CD4-positive, alpha-beta T cell treated with Interleukin-15 for 4 hours (primary cell): ENCODE data around the gene KCP.
A peak's percentile ranks its signal among the peaks of the same experiment; 100 is the strongest.

Source experiments
- DNase-seq: peaks from one replicate; pipeline ENCODE4 v3.0.0-alpha.2; 2020; ENCODE audit warnings: low spot score

KCP gene

GRCh38 chr7:128840326-128841170 is 70.0 kb downstream of the KCP start:
- no peak for DNase-seq

GRCh38 chr7:128839751-128840177 is 70.7 kb downstream of the KCP start:
- DNase-seq: no peak

- no peak for DNase-seq
Measured at GRCh38 chr7:128838981-128839731, 71.4 kb downstream of the KCP start.

DNA sequence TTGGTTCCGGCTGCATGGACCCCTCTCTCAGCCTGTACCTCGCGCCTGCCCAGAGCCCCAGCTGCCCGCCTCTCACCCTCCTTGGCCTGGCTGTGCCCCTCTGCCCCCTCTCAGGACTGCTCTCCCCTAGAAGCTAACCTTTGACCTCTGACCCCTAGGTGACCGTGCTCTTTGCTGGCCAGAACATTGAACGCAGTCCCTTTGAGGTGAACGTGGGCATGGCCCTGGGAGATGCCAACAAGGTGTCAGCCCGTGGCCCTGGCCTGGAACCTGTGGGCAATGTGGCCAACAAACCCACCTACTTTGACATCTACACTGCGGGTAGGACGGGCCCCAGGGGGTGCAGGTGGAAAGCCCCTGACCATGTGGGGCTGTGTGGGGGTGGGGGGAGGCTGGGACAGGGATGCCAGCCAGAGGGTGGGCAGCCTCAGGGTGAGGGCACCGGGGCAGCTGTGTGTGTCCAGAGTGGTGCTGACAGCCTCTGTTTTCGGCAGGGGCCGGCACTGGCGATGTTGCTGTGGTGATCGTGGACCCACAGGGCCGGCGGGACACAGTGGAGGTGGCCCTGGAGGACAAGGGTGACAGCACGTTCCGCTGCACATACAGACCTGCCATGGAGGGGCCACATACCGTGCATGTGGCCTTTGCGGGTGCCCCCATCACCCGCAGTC is 72.3 kb downstream of the KCP start:
- DNase-seq: no peak

DNA sequence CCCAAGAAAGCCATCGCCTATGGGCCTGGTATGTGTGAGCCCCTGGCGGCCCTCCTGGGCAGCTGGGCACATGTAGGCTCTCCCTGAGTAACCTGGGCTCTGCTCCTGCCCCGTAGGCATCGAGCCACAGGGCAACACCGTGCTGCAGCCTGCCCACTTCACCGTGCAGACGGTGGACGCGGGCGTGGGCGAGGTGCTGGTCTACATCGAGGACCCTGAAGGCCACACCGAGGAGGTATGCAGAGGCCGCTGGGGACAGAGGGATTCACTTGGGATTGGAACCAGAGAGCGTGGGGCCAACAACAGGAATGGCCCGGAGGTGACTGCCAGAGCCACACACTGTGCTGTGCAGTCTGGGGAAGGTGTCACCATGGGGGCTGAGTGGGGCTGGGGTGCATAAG is 73.0 kb downstream of the KCP start:
- no peak for DNase-seq

- DNase-seq: no peak
Measured at GRCh38 chr7:128836729-128837348, 73.7 kb downstream of the KCP start.

- DNase-seq: no peak
Measured at GRCh38 chr7:128835790-128836641, 74.5 kb downstream of the KCP start.

DNA sequence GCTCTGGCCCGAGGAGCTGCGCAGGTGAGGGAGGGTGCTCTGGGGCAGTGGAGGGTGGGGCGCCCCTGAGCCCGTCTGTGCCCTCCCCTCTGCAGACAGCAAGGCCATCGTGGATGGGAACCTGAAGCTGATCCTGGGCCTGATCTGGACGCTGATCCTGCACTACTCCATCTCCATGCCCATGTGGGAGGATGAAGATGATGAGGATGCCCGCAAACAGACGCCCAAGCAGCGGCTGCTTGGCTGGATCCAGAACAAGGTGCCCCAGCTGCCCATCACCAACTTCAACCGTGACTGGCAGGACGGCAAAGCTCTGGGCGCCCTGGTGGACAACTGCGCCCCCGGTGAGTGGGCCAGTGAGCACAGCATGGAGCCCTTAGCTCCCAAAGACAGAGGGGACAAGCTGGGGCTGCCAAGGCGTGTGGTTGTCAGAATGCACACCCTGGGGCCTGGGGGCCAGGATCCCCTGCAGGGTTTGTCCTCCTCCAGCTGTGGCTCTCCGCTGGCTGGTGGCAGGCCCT is 75.2 kb downstream of the KCP start:
- DNase-seq: no peak

DNA sequence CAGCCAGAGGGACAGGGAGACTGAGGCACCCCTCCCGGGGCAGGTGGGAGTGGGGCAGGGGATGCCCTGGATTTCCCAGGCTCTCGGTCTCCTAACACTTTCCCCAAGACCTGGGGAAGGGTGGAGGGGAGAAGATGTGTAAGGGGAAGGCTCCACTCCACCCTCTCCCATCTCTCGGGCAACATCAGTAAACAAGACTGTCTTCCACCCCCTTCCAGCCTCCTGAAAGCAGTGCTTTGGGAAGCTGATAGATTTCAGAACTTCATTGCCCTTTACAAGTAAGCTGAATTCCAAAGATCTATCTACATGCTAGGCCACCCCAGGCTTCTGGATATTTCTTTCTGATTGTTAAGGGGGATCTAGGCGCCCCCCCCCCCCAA is 76.6 kb downstream of the KCP start:
- DNase-seq: no peak

- DNase-seq: no peak
Measured at GRCh38 chr7:128833148-128833945, 77.2 kb downstream of the KCP start.

GRCh38 chr7:128832880-128833147 is 77.7 kb downstream of the KCP start:
- no peak for DNase-seq

- DNase-seq: no peak
Measured at GRCh38 chr7:128831994-128832879, 78.3 kb downstream of the KCP start.

DNA sequence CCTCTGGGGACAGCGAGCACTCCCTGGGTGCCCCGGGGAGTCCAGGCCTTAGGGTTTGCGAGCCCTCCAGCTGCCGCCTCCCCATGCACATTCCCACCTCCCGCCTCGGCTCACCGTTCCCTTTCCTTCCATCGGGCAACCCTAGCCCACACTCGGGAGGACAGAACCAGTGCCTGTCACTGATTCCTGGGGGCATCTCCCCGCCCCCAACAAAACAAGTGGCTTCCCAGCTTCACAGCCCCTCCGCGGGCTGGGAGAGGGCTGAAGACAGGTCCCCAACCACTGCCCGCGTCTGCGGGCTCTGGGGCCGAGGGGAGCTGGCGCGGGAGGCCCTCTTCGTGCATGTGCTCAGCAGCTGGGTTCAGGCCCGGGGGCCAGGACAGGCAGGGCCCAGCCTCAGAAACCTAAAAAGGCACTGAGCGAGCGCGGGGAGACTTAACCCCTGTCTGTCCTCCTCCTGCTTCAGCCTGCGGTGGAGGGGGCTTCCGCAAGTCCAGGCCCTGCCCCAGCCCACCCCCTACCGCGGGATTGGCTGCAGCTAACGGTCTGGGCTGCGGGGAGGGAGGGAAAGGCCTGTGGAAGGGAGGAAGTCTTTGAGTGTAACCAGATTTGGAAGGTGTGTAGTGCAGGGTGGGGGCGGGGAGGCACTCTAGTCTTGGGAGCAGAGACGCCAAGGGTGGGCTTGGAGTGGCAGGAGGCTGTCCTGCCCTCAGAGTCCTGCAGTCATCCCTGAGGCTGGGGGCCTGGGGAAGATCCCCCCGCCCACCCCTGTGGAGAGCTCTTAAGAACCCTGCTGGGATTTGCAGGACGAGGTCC is 79.1 kb downstream of the KCP start:
- no peak for DNase-seq

DNA sequence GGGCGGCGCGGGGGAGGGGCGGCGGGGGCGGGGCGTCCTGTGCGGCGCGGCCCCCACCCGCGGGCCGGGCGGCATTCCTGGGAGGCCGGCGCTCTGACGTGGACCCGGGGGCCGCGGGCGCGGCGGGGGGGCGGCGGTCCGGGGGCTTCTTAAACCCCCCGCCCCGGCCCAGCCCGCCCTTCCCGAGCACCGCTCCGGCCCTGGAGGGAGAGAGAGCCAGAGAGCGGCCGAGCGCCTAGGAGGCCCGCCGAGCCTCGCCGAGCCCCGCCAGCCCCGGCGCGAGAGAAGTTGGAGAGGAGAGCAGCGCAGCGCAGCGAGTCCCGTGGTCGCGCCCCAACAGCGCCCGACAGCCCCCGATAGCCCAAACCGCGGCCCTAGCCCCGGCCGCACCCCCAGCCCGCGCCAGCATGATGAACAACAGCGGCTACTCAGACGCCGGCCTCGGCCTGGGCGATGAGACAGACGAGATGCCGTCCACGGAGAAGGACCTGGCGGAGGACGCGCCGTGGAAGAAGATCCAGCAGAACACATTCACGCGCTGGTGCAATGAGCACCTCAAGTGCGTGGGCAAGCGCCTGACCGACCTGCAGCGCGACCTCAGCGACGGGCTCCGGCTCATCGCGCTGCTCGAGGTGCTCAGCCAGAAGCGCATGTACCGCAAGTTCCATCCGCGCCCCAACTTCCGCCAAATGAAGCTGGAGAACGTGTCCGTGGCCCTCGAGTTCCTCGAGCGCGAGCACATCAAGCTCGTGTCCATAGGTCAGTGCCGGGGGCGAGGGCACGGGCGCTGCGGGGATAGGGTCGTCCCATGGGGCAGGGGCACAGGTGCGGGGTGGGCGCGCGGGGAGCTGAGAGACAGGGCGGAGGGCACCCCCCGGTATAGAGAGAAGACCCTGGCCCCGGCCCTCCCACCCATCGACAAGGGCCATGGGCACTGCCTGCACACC is 80.0 kb downstream of the KCP start, which contains the start of gene FLNC:
Gene FLNC (plus strand): TSS at position 176 of the 947 bp plus-strand sequence. CDS start 232 bp downstream, at position 408.
- peak; percentile 9 for DNase-seq

GRCh38 chr7:128829391-128830166 is 80.9 kb downstream of the KCP start:
- DNase-seq: no peak

GRCh38 chr7:128827971-128828711 is 82.4 kb downstream of the KCP start:
- no peak for DNase-seq
